Measurements from ENCODE around the gene RGS14. TPM values are rescaled to one million over a fixed set of nuclear protein-coding genes. Genes with fewer than 3 reads are reported as not detected.

RGS14 gene
- total and polyA plus RNA-seq, 3 donors from 2014 or later = 25.3 to 40.5 (median 39.2) TPM

DNA sequence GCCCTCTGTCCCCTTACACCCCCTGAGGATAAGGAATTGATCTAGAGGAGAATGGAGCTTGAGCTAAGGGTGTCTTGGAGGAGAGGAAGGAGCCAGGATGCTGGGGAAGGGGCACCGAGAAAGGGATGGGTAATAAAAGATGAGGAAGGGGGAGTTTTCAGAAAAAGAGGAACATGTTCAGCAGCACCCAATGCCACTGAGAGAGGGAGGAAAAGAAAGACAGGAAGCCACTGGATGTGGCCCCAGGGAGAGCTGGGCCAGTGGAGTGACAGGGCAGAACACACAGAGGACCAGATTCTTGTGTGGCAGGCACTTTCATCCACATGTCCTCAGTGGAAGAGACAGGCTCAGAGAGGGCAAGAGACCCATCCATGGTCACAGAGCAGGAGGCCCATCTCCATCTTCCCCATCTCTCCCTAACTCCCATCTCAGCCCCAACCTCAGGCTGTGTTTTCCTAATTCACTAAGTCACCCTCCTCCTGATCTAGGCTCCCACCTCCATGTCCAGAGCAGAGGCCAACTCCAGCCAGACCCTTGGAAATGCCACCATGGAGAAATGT lies 35.6 kb downstream of the RGS14 start:
- H3K4me3 ChIP-seq = no peak overlapping the region
- no peaks in the 10 kb centered on the region for H3K4me1 ChIP-seq
- no peak for DNase-seq
- H3K9me3 ChIP-seq = no peaks in the 10 kb centered on the region
- intact Hi-C loops (cut with DNase I; ENCODE audit: low total_unique reads) = loop anchor here (10.0 kb wide), 1 partner anchor 112 kb away; the partner anchor contains the start of gene DOK3
- no peaks in the 10 kb centered on the region for H3K36me3 ChIP-seq (ENCODE audit: low read depth, missing control alignments)
- H3K27me3 ChIP-seq = no peaks in the 10 kb centered on the region
- no peak overlapping the region for H3K27ac ChIP-seq
- WGBS, 2 donors = 81 to 86% methylated on average over 1 of the region's 1 CpG
- TF ChIP-seq, protein P1, sequence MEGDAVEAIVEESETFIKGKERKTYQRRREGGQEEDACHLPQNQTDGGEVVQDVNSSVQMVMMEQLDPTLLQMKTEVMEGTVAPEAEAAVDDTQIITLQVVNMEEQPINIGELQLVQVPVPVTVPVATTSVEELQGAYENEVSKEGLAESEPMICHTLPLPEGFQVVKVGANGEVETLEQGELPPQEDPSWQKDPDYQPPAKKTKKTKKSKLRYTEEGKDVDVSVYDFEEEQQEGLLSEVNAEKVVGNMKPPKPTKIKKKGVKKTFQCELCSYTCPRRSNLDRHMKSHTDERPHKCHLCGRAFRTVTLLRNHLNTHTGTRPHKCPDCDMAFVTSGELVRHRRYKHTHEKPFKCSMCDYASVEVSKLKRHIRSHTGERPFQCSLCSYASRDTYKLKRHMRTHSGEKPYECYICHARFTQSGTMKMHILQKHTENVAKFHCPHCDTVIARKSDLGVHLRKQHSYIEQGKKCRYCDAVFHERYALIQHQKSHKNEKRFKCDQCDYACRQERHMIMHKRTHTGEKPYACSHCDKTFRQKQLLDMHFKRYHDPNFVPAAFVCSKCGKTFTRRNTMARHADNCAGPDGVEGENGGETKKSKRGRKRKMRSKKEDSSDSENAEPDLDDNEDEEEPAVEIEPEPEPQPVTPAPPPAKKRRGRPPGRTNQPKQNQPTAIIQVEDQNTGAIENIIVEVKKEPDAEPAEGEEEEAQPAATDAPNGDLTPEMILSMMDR (IDR thresholded peaks at IDR 0.05) = no peak
- TF ChIP-seq POLR2A (IDR thresholded peaks at IDR 0.05) = no peak

- H3K27ac ChIP-seq = no peak overlapping the region
- no peak overlapping the region for H3K4me3 ChIP-seq
- no peaks in the 10 kb centered on the region for H3K27me3 ChIP-seq
- H3K36me3 ChIP-seq (ENCODE audit: low read depth, missing control alignments) = no peaks in the 10 kb centered on the region
- 77 to 90% methylated on average over 2 to 5 of the region's 5 CpGs for WGBS, 2 donors
- TF ChIP-seq, protein P1 (IDR thresholded peaks at IDR 0.05) = no peak
- no peak for TF ChIP-seq POLR2A (IDR thresholded peaks at IDR 0.05)
- no peaks in the 10 kb centered on the region for H3K9me3 ChIP-seq
- no peaks in the 10 kb centered on the region for H3K4me1 ChIP-seq
- intact Hi-C loops (cut with DNase I; ENCODE audit: low total_unique reads) = loop anchor here (10.0 kb wide), 1 partner anchor 111 kb away; the partner anchor contains the start of gene DOK3
- no peak for DNase-seq
These were observed 36.3 kb downstream of the RGS14 start for GRCh38 chr5:177393990-177394389.

- Histone ChIP-seq H3K9me3 (no peaks in the 10 kb centered on the region), H3K36me3 (ENCODE audit: low read depth, missing control alignments) (no peaks in the 10 kb centered on the region), H3K4me3 (no peak overlapping the region), H3K27ac (no peak overlapping the region), H3K4me1 (no peaks in the 10 kb centered on the region), H3K27me3 (no peaks in the 10 kb centered on the region)
- intact Hi-C loops (cut with DNase I; ENCODE audit: low total_unique reads) = loop anchor here (10.0 kb wide), 1 partner anchor 109 kb away; the partner anchor contains the start of gene DOK3
- 51 to 65% methylated on average over 6 to 8 of the region's 8 CpGs for WGBS, 2 donors
- no peak for DNase-seq
- TF ChIP-seq, protein P1 (IDR thresholded peaks at IDR 0.05) = no peak
- TF ChIP-seq POLR2A (IDR thresholded peaks at IDR 0.05) = no peak
These were observed 38.4 kb downstream of the RGS14 start for GRCh38 chr5:177396078-177396477.

GRCh38 chr5:177396807-177397206 lies 39.1 kb downstream of the RGS14 start:
- DNase-seq = no peak
- Histone ChIP-seq H3K27ac (no peak overlapping the region), H3K36me3 (ENCODE audit: low read depth, missing control alignments) (no peaks in the 10 kb centered on the region), H3K4me1 (no peaks in the 10 kb centered on the region), H3K4me3 (no peak overlapping the region), H3K27me3 (no peaks in the 10 kb centered on the region), H3K9me3 (no peaks in the 10 kb centered on the region)
- intact Hi-C loops (cut with DNase I; ENCODE audit: low total_unique reads) = loop anchor here (10.0 kb wide), 1 partner anchor 108 kb away; the partner anchor contains the start of gene DOK3
- TF ChIP-seq POLR2A (IDR thresholded peaks at IDR 0.05) = no peak
- TF ChIP-seq, protein P1 (IDR thresholded peaks at IDR 0.05) = no peak
- WGBS, 2 donors = 87 to 90% methylated on average over 9 to 10 of the region's 10 CpGs

Measured in testis (tissue), 3 donors.